ENCODE results near the gene RFX3.
A peak's percentile ranks its signal among the peaks of the same experiment; 100 is the strongest.

Gene RFX3

DNA sequence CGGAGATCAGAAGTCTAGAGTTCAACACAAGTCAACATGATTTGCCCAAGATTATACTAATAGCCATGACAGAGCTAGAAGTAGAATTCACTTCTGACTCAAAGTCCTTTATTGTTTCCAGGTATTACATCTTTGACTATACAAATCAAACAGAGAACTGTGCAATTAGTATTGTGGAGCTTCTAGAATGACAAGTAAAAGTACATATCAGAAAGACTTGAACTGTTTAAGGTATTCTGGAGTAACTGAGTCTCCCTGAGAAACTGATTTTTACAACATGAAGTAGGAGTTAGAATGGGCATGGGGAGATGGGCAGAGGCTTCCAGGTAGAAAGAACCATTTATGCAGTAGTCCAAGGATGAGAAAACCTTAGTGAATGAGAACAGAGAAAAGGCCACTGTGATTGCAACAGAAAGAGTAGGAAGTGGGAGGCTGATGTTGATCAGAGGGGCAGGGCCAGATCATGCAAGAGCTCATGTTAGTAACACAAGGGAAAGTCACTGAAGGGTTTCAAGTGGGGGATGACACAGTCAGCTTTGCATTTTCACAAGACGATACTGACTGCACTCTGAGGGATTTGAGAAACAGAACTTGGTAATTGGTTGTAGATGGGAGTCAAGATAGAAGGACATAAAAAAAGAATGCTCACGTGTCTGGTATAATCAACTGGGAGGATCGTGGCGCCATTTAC, 280.7 kb downstream of the RFX3 start:
- no peaks in the 10 kb centered on the region for H3K79me2 ChIP-seq
- H3K9ac ChIP-seq: no peak overlapping the region
- no peaks in the 10 kb centered on the region for H3K4me1 ChIP-seq
- no peak overlapping the region for H3K27ac ChIP-seq
- no peak overlapping the region for H3K4me3 ChIP-seq (ENCODE audit: low read depth, low read length)
- no peaks in the 10 kb centered on the region for H3K27me3 ChIP-seq (ENCODE audit: control insufficient read depth, insufficient read depth, low read length)
- H3K36me3 ChIP-seq (ENCODE audit: control insufficient read depth, insufficient read depth, low read length): no peaks in the 10 kb centered on the region
- no peak overlapping the region for H3K4me2 ChIP-seq (ENCODE audit: low read length)
- H3K9me3 ChIP-seq (ENCODE audit: control insufficient read depth, low read length): no peaks in the 10 kb centered on the region
- TF ChIP-seq, protein P1, sequence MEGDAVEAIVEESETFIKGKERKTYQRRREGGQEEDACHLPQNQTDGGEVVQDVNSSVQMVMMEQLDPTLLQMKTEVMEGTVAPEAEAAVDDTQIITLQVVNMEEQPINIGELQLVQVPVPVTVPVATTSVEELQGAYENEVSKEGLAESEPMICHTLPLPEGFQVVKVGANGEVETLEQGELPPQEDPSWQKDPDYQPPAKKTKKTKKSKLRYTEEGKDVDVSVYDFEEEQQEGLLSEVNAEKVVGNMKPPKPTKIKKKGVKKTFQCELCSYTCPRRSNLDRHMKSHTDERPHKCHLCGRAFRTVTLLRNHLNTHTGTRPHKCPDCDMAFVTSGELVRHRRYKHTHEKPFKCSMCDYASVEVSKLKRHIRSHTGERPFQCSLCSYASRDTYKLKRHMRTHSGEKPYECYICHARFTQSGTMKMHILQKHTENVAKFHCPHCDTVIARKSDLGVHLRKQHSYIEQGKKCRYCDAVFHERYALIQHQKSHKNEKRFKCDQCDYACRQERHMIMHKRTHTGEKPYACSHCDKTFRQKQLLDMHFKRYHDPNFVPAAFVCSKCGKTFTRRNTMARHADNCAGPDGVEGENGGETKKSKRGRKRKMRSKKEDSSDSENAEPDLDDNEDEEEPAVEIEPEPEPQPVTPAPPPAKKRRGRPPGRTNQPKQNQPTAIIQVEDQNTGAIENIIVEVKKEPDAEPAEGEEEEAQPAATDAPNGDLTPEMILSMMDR (IDR thresholded peaks at IDR 0.05): no peak
- no peak overlapping the region for H2AFZ ChIP-seq

DNA sequence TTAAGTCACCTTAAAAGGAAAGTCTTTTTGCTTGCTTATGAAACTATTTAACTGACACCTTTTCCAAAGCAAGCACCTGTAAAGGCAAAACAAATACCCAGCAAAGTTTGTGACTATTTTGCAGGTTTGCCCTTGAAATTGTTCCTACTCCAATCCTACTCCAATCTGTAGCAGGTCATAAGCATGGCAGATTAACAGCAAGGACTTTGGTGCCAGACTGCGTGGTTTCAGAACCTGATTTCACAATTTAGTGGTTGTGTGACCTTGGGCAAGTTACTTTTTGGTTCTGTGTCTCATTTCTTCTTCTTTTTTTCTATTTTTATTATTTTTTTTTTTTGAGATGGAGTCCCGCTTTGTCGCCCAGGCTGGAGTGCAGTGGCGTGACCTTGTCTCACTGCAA, 282.1 kb downstream of the RFX3 start:
- Histone ChIP-seq H3K27ac (no peak overlapping the region), H3K9me3 (ENCODE audit: control insufficient read depth, low read length) (no peaks in the 10 kb centered on the region), H3K4me1 (no peaks in the 10 kb centered on the region), H3K4me3 (ENCODE audit: low read depth, low read length) (no peak overlapping the region), H3K36me3 (ENCODE audit: control insufficient read depth, insufficient read depth, low read length) (no peaks in the 10 kb centered on the region), H2AFZ (no peak overlapping the region), H3K4me2 (ENCODE audit: low read length) (no peak overlapping the region), H3K27me3 (ENCODE audit: control insufficient read depth, insufficient read depth, low read length) (no peaks in the 10 kb centered on the region), H3K79me2 (no peaks in the 10 kb centered on the region), H3K9ac (no peak overlapping the region)
- TF ChIP-seq, protein P1 (IDR thresholded peaks at IDR 0.05): no peak

DNA sequence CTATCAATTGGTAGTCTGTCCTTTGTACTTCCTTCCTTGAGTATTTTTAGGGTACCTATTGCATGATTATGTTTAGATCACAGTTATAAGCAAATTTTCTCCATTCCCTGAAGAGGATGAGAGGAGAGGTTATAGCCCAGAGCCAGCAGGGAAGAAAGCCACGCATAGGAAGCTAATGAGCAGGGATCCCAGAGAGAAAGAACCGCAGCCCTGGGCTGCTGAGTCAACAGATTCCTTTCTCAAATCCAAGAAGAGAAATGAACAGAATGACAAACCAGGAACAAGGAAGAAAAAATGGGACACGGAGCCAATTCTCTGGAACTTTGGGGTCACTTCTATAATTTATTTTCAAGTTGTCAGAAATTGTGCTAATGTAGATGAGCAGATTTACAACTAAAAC, 284.5 kb downstream of the RFX3 start:
- H2AFZ ChIP-seq: no peak overlapping the region
- peak overlapping the region; percentile 25 for H3K4me2 ChIP-seq (ENCODE audit: low read length)
- no peaks in the 10 kb centered on the region for H3K79me2 ChIP-seq
- no peaks in the 10 kb centered on the region for H3K4me1 ChIP-seq
- H3K36me3 ChIP-seq (ENCODE audit: control insufficient read depth, insufficient read depth, low read length): no peaks in the 10 kb centered on the region
- no peak overlapping the region for H3K4me3 ChIP-seq (ENCODE audit: low read depth, low read length)
- TF ChIP-seq, protein P1 (IDR thresholded peaks at IDR 0.05): no peak
- H3K27ac ChIP-seq: no peak overlapping the region
- no peak overlapping the region for H3K9ac ChIP-seq
- no peaks in the 10 kb centered on the region for H3K27me3 ChIP-seq (ENCODE audit: control insufficient read depth, insufficient read depth, low read length)
- H3K9me3 ChIP-seq (ENCODE audit: control insufficient read depth, low read length): no peaks in the 10 kb centered on the region

DNA sequence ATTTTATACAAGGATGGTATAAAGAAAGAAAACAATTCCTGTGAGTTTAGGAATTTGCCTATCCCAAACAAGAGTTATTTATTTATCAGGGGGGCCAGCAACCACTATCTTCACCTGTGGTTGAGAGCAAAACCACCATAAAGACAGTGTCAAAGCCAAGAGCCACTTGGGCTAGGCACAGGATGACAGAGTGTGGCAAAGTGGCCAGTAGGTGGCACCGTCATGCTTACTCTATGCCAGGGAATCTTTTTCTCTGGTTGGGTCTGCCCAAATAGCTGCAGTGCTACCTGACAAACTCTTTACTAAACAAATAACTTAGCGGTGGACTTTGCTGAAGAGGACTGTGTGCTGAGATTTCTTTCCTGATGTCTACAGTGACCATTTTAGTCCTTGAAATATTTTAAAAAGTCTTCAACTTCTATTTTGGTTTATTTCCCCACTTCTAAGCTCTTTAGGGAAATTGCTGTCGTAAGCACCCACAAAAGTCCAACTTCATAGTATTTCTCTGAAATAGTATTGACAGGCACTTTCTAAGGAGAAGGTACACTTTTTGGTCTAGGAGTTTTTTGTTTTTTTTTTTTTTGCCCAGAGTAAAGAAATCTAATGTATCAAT, 285.0 kb downstream of the RFX3 start:
- Histone ChIP-seq H3K36me3 (ENCODE audit: control insufficient read depth, insufficient read depth, low read length) (no peaks in the 10 kb centered on the region), H3K4me1 (no peaks in the 10 kb centered on the region), H3K4me2 (ENCODE audit: low read length) (no peak overlapping the region), H3K9ac (no peak overlapping the region), H3K4me3 (ENCODE audit: low read depth, low read length) (no peak overlapping the region), H3K9me3 (ENCODE audit: control insufficient read depth, low read length) (no peaks in the 10 kb centered on the region), H2AFZ (no peak overlapping the region), H3K27ac (no peak overlapping the region), H3K79me2 (no peaks in the 10 kb centered on the region), H3K27me3 (ENCODE audit: control insufficient read depth, insufficient read depth, low read length) (no peaks in the 10 kb centered on the region)
- TF ChIP-seq, protein P1 (IDR thresholded peaks at IDR 0.05): peak; percentile 40

DNA sequence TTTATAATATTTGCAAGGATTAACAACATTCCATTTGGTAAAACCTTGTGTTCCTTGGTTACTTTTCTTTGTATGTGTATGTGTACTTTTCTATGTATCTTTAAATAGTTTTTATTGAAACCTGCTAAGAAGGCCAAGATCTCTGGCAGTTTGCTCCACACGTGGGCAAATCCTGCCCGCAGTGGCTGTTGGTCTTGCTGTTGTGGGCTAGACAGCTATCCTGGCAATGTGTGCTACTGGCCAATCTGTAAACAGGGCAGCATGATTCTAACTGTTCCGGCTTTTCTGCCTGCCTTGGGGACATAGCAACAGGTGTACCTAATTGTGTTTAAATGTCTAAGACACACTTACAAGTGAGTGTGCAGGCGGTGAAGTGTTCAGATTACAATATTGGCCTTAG, 286.6 kb downstream of the RFX3 start:
- H3K27me3 ChIP-seq (ENCODE audit: control insufficient read depth, insufficient read depth, low read length): no peaks in the 10 kb centered on the region
- no peak overlapping the region for H3K4me3 ChIP-seq (ENCODE audit: low read depth, low read length)
- no peak overlapping the region for H3K27ac ChIP-seq
- TF ChIP-seq, protein P1 (IDR thresholded peaks at IDR 0.05): no peak
- H3K4me1 ChIP-seq: no peaks in the 10 kb centered on the region
- H3K79me2 ChIP-seq: no peaks in the 10 kb centered on the region
- H3K9me3 ChIP-seq (ENCODE audit: control insufficient read depth, low read length): no peaks in the 10 kb centered on the region
- no peak overlapping the region for H2AFZ ChIP-seq
- no peak overlapping the region for H3K9ac ChIP-seq
- no peak overlapping the region for H3K4me2 ChIP-seq (ENCODE audit: low read length)
- no peaks in the 10 kb centered on the region for H3K36me3 ChIP-seq (ENCODE audit: control insufficient read depth, insufficient read depth, low read length)
